ENCODE measurements around the gene CTSA.
"Not testable (repeated sequence)": the region's sequence is repeated elsewhere in the genome, so short reads cannot be mapped to it uniquely, and the experiment has no call there.

Gene CTSA

GRCh38 chr20:45867136-45867818, 23.9 kb upstream of the CTSA start:
- DNase-seq = no peak

DNA sequence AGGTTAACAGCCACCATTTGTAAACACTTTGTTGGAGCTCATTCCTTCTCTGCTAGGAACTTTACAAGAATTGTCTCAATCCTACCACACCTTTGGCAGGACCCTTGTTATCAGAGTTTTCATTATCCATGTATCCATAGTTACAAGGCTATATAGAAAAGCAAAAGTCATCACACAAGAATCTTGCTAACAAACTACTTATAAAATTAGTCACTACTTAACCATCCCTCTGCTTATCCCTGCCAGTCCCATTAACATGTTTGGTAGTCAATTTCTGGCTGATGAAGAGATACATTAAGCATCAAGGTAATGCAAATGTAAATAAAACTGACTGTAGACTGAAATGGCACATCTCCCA, 23.3 kb upstream of the CTSA start:
- DNase-seq = no peak

DNA sequence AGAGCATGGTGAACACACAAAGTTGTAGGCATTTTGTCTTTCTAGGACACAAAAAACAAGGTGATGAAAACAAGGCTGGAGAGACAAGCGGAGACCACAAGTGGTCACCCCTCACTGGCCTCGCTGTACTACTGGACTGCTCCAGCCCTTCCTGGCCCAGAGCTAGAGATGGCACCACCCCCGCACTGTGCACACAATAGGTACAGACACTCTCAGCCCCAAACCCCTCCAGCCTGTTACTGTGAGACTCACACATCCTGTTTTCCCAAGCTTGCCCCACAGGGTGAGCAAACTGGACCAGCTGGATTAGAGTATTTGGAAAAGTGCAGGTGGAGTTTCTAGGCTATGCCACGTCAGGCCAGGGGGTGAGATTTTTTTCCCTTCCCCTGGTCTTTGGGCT, 18.5 kb upstream of the CTSA start:
- no peak for DNase-seq

DNA sequence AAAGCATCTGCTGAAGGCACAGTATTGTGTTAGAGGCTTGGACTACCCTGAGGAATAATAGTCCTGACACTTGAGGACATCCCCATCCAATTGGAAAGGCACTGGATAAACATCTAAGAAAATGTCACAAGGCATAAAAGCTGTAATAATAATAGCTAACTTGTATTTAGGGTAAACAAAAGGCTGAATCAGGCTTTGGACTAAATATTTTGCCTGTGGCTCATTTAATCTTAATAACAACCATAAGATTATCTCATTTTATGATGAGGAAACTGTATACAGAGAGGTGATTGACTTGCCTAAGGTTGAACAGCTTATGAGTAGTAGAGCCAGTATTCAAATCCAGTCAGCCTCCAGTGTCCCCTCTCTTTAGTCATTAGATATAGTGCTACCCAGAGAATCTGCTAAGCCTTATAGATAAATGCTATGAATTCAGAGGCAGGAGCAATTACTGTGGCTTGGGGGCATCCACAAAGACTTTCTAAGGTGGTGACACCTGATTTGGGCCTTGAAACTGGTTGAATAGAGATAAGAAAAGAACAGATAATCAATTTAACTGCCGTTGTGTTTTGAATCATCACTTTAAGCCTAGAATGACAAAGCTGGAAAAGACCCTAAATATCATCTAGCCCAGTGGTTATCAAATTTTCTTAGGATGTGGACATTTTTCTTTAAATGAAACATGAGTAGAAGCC, 17.6 kb upstream of the CTSA start:
- no peak for DNase-seq

GRCh38 chr20:45874104-45874481, 17.0 kb upstream of the CTSA start:
- DNase-seq = not testable (repeated sequence)

GRCh38 chr20:45874576-45874975, 16.6 kb upstream of the CTSA start:
- no peak for DNase-seq

DNA sequence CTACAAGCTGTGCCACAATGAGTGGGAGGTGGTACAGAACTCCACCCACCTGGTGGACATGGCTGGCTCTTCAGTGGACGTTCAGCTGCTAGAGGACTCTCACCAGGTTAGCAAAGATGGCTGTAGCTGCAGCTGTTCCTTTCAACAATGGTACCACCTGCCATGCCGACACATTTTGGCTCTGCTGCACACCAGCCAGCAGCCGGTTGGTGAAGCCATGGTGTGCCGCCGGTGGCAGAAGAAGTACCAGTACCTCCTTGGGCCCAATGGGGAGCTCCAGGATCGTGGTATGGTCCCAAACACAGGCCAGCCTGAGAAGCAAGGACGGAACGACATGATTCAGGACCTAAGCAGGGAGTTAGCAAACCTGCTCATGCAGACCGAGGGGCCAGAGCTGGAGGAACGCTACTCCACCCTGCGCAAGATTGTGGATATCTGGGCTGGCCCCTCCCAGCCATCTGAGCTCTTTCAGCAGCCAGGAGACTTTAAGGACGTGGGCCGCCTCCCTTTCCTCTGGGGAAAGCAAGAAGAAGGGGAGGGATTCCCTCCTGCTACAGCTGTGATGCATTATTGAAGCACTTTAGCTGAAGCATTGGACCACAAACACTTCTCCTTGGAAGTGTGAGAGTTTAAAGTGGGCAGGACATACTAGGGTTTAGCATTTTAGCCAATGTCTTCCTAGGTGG, 12.9 kb upstream of the CTSA start:
- no peak for DNase-seq

DNA sequence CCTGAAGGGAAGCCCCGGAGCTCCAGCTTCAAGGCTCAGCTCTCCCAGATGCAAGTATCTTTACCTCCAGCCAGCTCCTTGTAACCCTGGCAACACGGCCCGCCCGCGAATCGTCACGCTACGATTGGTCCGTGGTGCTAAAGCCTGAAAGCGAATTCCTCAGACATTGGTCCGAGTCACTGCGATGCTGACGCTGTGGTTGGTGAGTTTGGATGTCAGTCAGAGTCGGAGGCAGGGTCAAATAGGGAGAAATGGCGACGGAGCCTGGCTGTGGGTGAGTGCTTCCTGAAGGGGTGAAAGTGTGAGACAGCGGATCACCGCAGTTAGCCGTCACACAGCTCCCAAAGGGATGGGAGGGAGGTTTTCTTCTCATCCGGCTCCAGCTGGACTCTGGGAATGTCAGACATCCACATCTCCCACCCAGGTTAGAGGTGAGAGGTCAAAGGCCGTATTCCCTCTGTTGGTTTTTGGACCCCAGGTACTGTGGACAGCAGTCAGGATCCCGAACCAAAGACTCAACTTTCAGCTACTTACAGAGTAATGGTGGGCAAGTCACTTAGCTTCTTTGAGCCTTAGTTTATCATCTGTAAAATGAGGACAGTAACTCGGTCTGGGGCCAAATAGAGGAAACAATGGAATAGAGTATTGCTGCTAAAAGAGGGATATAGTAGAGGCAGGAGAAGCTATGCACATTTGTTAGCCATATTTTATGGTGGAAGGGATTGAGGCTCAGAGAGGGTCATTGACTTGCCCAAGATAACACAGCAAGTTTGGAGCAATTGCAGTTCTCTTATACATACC, 9.9 kb upstream of the CTSA start, which contains the start of gene ZSWIM1:
ZSWIM1 (plus strand) TSS at position 240 of the 801 bp plus-strand sequence. CDS start 1,366 bp downstream, outside the sequence.
- DNase-seq = peak; percentile 99

DNA sequence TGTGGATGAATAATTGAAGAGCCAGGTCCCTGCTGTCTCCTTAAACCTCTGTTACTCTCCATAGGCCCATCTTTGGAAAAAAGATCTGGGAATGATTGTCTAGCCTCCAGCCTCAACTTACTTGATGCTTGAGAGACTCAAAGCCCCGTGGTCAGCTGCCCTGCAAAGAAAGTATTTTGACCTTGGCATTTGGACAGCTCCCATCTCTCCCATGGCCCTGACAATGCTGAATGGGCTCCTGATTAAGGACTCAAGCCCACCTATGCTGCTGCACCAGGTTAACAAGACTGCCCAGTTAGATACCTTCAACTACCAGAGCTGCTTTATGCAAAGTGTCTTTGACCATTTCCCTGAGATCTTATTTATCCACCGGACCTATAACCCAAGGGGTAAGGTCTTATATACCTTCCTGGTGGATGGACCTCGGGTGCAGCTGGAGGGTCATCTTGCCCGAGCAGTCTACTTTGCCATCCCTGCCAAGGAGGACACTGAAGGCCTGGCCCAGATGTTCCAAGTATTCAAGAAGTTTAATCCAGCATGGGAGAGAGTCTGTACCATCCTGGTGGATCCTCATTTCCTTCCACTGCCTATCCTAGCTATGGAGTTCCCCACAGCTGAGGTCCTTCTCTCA, 8.6 kb upstream of the CTSA start:
- no peak for DNase-seq

DNA sequence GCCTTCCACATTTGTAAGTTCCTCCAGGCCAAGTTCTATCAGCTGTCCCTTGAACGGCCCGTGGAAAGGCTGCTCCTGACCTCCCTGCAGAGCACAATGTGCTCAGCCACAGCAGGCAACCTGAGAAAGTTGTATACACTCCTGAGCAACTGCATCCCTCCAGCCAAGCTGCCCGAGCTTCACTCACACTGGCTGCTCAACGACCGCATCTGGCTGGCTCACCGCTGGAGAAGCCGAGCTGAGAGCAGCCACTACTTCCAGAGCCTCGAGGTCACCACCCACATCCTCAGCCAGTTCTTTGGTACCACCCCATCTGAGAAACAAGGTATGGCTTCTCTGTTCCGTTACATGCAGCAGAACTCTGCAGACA, 8.1 kb upstream of the CTSA start:
- no peak for DNase-seq

DNA sequence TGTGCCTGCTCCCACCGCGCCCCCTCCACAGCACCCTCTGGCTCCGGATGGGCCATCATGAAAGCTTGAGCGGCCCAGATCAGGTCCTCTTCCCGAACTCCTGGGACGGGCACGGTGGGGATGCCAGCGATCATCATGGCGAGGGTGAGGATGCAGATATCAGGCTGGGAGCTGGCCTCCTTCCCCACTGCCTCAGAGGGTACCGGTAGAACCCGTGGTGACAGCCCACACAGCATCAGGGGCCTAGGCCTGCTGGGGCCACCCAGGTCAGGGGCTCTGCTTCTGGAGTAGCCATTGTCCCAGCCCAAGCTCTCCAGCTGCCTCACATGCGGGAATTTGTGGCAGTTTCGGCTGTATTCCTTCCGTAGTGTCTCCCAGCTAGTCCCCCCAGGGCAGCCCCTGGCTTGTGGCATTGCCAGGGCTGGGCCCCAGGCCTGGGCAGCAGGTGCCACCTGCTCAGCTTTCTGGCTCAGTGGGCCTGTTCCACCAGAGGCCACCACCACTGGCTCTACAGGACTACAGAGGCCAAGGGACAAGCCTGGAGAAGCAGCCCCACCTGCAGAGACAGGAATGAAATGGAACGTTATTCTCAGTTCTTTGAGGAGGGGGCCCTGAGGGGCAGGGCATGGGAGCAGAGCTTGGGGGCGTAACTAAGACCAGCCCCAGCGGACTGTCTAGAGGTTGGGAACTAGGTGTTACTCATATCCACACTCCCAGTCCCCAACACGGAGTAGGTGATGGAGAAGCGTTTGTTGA, 4.4 kb upstream of the CTSA start:
- DNase-seq = no peak

DNA sequence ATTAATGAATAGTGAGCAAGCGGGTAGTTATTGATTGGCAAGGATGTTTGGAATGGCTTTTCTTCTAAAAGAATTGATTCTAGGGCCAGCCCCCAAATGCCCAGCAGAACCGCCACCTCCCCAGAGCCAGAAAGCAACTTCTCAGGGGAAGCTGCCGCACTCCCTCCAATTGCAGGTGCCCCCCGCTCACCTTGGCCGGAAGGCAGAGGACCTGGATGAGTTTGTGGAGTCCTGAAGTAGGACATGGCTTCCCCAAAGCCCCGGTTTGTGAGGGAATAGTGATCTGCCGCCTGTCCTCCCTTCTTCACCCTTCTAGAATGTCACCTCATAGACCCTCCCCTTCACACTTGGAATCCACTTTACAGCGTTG, 3.8 kb upstream of the CTSA start, which contains the start of gene SPATA25:
SPATA25 (minus strand) TSS at position 277 of the 370 bp plus-strand sequence; CDS start at position 245, 32 bp downstream.
- no peak for DNase-seq

- no peak for DNase-seq
These were observed 2.5 kb upstream of the CTSA start for GRCh38 chr20:45888681-45889080.

- DNase-seq = peak; percentile 47
These were observed 804 bp upstream of the CTSA start for GRCh38 chr20:45890077-45890984.

DNA sequence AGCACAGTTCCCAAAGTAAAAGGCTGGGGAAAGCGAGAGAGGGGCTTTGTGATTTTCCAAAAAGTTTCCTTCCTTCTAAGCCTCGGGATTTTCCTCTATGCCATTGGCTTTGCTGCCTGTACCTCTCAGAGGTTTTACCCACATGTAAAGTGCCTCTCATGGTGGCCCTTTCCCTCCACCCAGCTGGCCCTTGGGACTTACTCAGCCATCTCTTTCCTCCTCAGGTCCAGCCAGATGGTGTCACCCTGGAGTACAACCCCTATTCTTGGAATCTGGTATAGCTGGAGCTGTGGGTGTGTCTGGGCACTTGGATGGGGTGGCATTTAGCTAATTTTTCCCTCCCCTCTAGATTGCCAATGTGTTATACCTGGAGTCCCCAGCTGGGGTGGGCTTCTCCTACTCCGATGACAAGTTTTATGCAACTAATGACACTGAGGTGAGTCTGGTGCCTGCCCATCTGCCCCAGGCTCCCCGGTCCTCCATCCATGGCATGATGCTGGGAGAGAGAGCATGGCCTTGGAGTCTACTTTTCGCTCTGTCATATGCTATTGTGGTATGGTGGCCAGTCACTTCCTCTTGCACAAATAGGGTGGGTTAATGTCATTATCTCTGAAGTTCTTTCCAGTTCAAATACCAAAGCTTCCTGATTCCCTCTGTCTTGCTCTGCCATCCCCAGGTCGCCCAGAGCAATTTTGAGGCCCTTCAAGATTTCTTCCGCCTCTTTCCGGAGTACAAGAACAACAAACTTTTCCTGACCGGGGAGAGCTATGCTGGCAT, 1.1 kb downstream of the CTSA start:
- DNase-seq = no peak

GRCh38 chr20:45892828-45893500, 1.8 kb downstream of the CTSA start:
- peak; percentile 41 for DNase-seq

DNA sequence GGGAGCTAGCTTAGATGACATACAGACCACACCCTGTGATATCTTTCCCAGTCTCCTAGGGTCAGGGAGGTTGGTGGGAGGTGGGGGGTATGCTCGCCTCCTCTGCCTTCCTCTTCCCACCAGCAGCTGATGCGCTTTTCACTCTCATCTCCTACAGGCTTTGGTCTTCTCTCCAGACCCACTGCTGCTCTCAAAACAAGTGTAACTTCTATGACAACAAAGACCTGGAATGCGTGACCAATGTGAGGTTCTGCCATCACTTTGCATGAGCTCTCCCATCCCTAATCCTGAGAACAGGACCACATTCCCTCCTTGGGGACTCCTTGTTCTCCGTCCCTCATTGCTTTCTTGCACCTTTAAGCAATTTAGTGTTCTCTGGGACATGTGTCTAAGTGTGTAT, 2.7 kb downstream of the CTSA start:
- DNase-seq = no peak

GRCh38 chr20:45894797-45895196, 3.7 kb downstream of the CTSA start:
- no peak for DNase-seq

DNA sequence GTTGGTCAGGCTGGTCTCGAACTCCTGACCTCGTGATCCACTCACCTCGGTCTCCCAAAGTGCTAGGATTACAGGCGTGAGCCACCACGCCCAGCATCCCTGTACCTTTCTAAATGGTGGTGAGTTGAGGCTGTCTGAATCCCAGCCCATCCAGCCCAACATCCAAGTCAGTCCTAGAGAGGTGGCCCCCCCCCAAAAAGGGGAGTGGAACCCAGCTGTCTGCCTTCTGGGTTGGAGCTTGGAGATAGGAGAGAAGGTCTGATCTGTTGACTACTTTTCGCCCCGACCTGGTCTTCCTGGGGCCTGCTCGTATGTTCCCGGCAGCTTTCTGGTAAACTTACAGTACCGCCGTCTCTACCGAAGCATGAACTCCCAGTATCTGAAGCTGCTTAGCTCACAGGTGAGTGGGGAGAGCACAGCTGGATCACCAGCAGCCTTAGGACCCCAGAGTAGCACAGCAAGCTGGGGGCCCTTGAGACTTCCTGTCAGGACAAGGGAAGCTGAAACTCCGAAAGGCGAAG, 5.6 kb downstream of the CTSA start:
- DNase-seq = no peak
